Effector CD4-positive, alpha-beta T cell (primary cell): ENCODE measurements around the gene HBD.

ENCODE experiments used
- DNase-seq: peaks from one replicate; pipeline ENCODE4 v3.0.0-alpha.2; 2020

HBD gene

DNA sequence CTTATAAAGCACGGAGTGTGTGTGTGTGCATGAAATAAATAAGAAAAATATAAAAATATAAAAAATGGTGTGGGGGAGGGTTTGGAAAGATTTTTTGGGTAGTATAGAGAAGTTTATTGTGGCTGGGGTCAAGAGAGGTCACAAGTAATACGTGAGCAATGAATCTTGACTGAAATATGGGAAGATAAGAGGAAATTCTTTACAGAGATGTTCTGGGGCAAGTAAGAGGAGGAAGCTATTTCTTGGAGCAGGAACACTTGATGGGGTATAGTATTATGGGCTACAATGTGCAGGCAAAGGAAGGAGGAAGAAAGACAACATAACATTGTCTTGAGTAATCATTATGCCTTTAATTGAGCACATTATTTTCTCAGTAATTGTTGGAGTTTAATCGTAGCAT, 2.1 kb downstream of the HBD start:
- no peak for DNase-seq

DNA sequence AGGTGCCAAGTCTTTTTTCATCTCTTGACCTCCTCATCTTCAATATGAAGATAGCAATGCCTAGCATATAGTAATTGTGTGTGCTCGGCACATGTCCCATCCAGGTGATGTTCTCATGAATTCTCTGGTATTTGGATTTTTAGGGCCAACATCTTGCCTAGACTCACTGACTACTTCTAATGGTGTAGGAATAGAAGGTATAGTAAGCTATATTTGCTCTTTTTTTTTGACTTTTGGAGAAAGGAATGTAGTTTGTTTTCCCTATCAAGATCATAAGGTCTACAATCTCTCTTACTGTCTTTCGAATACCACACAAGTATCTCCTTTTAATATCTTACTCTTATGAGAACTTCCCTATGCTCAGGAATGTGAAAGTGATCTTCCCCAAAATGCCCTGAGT, 3.2 kb downstream of the HBD start:
- no peak for DNase-seq

DNA sequence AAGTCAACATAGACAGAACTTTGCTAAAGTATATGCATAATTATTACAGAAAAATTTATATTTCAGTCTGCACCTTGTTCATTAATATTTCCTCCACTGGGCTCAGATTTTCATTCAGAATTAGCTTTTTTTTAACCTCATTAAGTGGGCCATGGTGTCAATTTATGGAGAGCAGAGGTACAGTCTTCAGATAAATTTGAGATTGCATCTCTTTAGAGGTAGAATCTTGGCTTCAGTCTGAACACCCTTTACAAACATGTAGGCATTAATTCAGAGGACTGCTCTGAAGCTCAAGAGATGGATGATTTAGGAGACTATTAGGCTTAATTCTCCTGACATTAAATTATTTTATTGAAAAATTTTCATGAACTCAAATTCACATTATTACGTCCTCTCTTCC, 4.0 kb downstream of the HBD start:
- DNase-seq: no peak

DNA sequence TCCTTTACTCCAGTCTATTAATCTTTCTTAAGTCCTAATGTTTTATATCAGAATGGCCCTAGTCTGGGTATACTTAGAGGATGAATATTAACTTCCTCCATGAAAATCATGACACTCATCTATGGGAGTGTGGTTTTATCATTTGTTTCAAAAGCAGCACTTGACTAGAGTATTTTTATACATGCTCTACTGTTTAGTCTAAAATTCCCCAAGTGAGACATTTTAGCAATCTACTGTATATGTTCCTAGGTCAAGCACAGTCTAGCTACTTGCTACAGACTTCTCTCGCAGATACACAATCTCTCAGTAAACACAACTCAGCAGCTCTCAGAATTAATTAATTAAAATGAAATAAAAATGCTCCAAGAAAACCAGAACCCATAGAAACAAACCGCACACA, 4.5 kb downstream of the HBD start:
- DNase-seq: no peak

DNA sequence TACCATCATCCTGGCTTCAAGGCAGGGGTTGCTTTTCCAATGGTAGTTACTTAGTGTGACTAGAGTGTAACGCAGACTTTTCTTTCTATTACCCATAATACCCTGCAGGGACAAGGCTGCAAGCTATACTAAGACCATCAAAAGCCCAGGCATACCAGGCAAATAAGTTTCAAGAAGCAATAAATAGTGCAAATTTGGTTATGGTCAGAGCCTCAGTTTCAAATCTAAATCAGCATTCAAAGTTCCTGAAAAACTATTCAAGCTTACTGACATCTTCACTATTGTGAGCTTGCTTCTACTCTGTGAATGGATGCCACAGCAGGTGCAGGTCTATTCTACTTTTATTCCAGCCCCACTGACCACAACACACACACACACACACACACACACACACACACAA, 4.9 kb downstream of the HBD start:
- DNase-seq: no peak

DNA sequence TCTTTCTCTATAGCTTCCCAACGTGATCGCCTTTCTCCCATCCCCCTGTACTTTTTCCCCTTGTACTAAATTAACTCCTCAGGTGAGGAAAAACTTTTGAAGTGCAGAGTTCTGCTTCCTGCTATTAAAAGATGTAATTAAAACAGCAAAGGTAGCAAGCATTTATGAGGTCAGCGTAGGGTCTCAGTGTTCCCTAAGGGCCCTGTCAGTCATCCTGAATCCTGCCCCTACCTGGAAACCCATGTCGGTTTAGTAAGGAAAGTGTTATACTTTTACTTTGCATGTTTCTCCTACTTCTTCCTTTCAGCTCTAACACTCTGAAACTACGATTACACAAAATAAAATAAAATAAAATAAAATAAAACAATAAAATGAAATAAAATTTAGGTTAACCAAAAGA, 6.2 kb downstream of the HBD start:
- DNase-seq: no peak

DNA sequence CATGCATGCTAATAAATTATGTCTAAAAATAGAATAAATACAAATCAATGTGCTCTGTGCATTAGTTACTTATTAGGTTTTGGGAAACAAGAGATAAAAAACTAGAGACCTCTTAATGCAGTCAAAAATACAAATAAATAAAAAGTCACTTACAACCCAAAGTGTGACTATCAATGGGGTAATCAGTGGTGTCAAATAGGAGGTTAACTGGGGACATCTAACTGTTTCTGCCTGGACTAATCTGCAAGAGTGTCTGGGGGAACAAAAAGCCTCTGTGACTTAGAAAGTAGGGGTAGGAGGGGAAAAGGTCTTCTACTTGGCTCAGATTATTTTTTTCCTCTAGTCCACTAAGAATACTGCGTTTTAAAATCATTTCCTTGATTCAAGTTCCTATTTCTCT, 6.6 kb downstream of the HBD start:
- no peak for DNase-seq

DNA sequence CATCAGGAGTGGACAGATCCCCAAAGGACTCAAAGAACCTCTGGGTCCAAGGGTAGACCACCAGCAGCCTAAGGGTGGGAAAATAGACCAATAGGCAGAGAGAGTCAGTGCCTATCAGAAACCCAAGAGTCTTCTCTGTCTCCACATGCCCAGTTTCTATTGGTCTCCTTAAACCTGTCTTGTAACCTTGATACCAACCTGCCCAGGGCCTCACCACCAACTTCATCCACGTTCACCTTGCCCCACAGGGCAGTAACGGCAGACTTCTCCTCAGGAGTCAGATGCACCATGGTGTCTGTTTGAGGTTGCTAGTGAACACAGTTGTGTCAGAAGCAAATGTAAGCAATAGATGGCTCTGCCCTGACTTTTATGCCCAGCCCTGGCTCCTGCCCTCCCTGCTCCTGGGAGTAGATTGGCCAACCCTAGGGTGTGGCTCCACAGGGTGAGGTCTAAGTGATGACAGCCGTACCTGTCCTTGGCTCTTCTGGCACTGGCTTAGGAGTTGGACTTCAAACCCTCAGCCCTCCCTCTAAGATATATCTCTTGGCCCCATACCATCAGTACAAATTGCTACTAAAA, 7.5 kb downstream of the HBD start, which contains the start of gene HBB:
TSS of gene HBB (minus strand) at position 340 of the 579 bp plus-strand sequence. CDS start at position 290, 50 bp downstream.
- DNase-seq: no peak

DNA sequence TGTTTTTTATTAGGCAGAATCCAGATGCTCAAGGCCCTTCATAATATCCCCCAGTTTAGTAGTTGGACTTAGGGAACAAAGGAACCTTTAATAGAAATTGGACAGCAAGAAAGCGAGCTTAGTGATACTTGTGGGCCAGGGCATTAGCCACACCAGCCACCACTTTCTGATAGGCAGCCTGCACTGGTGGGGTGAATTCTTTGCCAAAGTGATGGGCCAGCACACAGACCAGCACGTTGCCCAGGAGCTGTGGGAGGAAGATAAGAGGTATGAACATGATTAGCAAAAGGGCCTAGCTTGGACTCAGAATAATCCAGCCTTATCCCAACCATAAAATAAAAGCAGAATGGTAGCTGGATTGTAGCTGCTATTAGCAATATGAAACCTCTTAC, 8.8 kb downstream of the HBD start:
- no peak for DNase-seq

DNA sequence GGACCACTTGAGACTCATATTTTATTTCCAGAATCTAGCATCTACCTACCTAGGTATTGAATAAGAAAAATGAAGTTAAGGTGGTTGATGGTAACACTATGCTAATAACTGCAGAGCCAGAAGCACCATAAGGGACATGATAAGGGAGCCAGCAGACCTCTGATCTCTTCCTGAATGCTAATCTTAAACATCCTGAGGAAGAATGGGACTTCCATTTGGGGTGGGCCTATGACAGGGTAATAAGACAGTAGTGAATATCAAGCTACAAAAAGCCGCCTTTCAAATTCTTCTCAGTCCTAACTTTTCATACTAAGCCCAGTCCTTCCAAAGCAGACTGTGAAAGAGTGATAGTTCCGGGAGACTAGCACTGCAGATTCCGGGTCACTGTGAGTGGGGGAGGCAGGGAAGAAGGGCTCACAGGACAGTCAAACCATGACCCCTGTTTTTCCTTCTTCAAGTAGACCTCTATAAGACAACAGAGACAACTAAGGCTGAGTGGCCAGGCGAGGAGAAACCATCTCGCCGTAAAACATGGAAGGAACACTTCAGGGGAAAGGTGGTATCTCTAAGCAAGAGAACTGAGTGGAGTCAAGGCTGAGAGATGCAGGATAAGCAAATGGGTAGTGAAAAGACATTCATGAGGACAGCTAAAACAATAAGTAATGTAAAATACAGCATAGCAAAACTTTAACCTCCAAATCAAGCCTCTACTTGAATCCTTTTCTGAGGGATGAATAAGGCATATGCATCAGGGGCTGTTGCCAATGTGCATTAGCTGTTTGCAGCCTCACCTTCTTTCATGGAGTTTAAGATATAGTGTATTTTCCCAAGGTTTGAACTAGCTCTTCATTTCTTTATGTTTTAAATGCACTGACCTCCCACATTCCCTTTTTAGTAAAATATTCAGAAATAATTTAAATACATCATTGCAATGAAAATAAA, 9.5 kb downstream of the HBD start:
- DNase-seq: no peak

DNA sequence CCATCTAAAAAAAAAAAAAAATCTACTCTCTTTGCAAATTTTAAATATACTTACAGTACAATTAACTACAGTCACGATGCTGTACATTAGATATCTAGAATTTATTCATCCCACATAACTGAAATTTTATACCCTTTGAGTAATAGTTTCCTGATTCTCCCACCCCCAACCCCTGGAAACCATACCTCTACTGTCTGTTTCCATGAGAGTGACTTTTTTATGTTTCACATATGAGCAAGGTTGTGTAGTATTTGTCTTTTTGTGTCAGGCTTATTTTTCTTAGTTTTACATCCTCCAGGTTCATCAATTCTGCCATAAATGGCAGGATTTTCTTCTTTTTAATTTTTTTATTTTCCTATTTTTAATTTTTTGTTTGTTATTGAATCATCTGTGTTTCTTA, 10.6 kb downstream of the HBD start:
- no peak for DNase-seq

DNA sequence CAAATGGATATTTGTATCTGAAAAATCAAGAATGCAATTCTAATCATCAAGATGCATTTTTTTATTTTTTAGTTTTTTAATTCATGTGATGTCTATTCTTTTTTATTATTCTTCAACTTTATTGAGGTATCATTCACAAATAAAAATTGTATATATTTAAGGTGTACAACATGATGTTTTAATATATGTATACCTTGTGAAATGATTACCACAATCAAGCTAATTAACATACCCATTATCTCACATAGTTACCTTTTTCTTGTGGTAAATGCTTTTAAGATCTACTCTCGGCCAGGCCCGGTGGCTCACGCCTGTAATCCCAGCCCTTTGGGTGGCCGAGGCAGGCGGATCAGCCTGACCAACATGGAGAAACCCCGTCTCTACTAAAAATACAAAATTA, 11.1 kb downstream of the HBD start:
- DNase-seq: no peak

DNA sequence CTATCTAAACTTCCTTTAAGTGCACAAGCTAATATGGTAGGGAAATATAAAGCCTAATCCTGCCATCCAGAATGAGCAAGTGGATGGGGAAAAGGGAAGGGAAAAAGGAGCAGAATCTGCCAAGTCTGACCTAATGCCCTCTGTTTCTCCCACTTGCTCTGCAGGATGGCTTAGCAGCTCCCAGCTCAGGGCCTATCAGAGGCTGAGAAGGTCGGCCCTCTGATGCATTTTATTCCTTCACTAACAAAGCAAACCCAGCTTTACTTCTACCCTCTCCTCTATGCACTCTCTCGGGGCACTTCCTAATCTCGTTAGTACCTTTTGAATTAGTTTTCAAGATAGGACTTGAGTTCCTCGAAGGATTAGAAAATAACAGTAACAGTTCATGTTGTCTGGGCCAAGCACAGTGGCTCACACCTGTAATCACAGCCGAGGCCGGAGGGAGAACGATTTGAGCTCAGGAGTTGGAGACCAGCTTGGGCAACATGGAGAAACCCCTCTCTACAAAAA, 23.9 kb downstream of the HBD start:
- no peak for DNase-seq

DNA sequence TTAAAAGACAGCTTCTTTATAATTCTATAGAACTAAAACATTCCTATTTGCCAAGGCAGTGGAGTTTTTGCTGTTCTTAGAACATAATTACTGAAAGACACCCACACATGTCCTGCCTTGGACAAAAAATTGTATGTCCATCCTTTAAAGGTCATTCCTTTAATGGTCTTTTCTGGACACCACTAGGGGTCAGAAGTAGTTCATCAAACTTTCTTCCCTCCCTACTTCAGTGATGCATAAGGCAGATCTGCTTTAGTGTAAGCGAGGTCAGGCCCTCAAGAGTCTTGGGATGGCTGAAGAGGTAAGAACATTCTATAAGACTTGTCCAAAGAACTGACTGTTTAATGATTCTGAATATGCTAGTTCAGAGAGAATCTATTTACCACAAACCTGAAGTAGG, 29.5 kb downstream of the HBD start:
- DNase-seq: no peak

DNA sequence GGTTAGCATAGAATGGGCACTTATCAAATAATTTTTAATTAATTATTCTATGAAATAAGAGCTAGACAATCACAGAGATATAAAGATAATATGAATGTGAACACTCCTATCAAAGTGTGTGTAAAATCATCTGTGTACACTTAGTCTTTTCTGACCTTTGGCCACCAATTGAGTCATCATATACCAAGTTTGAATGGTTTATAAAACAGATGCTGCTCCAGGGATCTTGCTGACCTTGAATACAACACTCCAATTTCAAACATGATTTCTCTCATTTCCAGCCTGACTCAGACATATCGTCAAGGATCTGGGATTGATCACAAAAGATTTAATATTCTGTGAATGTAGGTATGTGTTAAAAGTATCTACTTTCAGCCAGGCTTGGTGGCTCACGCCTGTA, 30.9 kb downstream of the HBD start:
- DNase-seq: no peak

DNA sequence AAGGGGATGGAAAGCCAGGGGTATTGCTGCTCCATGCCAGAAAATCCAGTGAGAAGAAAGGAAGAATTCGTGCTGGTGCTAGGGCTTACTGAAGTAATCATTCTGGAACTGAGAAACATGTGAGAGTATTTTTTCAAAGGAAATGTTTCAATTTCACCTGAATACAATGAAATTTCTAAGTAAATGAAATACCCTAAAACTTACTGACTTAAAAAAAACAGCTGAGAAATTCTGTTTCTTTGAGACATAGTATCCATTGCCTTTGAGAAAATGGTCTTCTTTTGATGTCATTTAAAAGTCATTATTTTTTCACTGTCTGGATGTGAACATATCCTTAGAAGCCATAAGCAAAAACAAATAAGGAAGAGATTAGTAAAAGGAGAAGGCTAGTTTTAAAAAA, 33.7 kb downstream of the HBD start, which contains the start of gene OR51V1:
TSS of gene OR51V1 (minus strand) at position 101 of the 400 bp plus-strand sequence. CDS start at position 101, 0 bp downstream.
- DNase-seq: no peak

DNA sequence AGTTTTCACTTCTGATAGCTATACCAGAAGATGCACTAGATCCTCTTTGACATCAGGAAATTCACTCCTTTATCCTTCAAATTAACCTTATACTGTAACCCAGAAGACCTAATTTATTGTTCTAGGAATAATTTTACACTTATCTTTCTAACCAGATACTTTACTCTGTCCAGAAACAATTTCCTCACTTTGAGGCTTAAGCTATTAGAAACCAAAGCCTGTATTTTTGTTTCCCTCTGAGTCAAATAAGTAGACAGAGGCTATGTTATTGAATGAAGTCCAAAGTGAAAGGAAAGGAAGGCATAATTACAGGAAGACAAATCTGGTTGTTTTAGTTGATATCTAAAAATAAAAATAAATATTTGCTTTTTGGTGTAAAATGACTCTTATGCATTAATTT, 36.0 kb downstream of the HBD start:
- DNase-seq: no peak

DNA sequence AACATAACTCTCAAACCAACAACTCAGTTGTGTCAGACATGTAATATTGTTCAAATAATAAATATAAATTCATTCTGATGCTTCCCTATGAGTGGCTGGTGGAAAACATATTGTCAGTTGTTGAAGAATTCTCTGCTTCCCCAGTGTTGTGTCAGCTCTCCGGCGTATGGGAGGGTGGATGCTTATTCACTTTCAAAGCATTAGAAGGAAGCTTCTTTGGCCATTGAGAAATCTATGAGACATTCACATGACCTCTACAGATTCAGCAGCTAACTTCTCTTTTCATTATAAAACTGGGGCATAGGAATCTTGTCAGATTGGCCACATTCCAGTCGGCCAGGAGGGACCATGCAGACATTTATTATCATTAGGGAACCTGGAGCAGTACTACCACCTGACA, 36.7 kb downstream of the HBD start:
- DNase-seq: no peak

DNA sequence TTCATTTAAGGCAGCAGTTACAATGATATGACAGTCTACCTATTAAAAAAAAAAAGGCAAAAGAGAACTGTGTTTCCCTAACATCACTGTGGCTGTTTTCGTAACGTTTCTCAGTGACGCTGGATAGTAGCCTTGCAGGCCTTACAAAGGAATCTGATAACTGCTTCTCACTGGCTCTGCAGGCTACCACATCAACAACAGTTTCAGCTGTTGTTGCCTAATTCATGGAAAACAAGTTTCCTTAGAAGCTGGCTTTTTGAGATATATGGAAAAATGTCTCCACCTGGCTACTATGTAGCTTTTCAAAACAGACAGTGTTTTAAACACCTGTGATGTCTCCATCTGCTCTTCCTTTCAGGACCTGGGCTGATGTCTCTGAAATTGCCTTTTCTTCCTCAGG, 37.6 kb downstream of the HBD start:
- no peak for DNase-seq

DNA sequence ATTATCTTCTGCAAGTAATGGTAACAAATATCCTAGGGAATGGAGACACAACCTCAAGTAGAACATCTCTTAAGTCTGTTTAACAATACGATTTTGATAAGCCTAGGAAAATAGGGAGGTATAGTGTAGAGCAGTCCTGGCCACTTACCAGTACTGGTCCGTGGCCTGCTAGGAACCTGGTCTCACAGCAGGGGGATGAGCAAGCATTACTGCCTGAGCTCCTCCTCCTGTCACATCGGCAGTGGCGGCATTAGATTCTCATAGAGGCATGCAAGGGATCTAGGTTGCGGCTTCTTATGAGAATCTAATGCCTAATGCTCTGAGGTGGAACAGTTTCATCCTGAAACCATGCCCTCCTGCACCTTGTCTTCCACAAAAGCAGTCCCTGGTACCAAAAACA, 38.2 kb downstream of the HBD start:
- no peak for DNase-seq

DNA sequence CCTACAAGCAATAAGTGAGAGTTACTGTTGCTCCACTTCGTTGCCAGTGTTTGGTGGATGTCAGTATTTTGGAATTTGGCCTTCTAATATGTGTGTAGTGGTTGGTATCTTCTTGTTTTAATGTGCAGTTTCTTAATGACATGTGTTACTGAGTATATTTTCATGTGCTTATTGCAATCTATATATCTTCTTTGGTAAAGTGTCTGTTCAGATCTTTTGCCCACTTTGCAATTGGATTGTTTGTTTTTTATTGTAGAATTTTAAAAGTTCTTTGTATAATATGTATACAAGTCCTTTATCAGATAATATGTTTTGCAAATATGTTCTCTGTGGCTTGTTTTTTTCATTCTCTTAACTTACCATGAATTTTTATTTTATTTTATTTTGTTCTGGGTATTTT, 41.5 kb downstream of the HBD start:
- DNase-seq: no peak

DNA sequence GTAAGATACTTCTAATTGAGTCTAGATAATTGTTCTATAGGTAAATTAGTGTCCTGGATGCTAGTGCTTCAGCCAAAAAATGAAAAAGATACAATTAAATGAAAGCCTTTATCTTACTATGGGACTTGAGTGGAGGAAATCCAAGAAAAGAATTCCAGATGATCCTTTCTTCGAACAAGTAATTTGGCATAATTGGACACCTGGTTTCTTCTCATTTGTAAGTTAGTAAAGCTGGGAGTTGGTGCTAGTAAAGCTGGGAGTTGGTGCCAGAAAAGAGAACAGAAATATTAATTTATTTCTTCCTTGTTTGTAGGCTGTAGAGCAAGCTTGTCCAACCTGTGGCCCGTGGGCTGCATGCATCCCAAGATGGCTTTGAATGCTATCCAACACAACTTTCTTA, 46.1 kb downstream of the HBD start:
- DNase-seq: no peak
